Ureter (tissue), 1 donor: Measurements from ENCODE around the gene CRISPLD2. TPM values are rescaled to one million over a fixed set of nuclear protein-coding genes. Genes with fewer than 3 reads are reported as not detected.

Experiments
- DNase-seq: peaks from one replicate; pipeline ENCODE4 v3.0.0-alpha.2; 2020; ENCODE audit warnings: low spot score
- total RNA-seq: library from RNA; stranded (reverse); gene quantifications from one replicate; pipeline ENCODE4 v1.2.4, GENCODE V29; 2023
- donor health status: DM: yes; HTN: yes; CAD: no.

Gene CRISPLD2
- total RNA-seq, 1 donor from 2014 or later = 192 TPM

DNA sequence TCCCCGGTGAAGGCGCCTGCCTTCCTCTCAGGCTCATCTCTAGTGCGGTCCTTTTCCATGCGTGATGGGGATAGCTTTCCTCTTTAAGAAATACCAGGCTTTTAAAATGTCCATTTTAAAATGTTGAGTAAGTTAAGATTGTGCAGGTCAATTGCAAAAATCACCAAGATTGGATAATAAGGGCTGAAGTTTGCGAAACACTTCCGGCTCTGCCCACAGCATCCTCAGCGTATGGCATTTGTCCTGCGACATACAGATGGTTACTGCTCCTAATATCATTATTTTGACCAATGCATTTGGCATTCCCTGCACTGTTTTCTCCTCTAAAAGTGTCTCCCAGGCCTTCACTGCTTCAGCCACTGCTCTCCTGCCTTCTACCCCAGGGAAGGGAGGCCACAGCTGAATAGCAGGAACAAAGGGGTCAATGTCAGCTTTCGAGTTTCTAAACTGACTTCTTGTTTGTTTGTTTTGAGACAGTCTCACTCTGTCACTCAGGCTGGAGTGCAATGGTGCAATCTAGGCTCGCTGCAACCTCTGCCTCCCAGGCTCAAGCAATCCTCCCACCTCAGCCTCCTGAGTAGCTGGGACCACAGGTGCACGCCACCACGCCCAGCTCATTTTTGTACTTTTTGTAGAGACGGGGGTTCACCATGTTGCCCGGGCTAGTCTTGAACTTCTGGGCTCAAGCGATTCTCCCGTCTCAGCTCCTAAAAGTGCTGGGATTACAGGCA lies 91.9 kb downstream of the CRISPLD2 start:
- no peak for DNase-seq

DNA sequence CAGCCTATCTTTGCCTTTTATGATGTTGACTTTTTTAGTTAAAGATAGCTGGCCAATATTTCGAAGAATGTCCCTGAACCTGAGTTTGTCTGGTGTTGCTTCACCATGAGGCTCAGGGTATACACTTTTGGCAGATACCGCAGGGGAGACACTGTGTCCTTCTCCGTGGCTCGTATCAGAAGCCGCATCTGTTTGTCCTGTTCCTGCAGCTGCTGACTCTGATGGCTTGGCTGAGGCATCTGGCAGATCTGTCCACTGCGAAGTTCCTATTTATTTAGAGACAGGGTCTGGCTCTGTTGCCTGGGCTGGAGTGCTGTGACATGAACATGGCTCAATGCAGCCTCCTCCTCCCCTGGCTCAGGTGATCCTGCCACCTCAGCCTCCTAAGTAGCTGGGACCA lies 93.5 kb downstream of the CRISPLD2 start:
- peak; percentile 66 for DNase-seq

DNA sequence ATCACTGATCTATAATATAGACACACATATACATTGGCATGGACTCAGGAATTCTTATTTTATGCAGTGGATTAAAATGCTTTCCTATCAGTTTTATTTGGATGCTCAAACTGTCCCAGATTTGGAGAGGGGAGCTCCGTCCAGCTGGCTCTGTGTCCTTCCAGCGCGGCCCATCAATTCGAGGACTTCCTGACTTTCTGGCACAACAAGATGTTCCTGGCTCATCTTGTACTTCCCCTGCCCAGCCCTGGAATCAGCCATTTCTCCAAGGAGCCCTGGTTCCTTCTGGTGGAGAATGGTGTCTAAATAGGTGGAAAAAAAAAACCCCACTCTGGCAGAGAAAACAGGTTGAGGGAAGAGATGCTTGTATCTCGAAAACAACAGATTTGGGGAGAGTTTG lies 94.5 kb downstream of the CRISPLD2 start:
- no peak for DNase-seq

DNA sequence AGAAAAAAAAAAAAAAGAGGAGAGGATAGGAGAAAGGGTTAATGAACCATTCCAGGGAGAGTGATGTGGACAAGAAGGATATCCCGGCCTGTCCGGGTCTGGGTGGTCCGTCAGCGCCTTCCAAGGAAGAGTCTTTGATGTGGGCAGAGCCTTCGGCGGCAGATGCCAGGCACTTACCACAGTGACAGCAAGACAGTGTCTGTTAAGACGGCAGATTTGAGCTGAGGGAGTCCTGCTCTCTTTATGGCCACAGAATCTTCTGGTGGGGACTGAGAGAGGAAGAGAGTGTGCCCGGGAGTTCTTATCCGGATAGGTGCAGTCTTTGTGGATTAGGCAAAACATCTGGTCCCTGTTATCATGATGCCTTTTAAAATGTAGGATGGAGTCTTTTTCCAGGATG lies 96.4 kb downstream of the CRISPLD2 start:
- DNase-seq = no peak

DNA sequence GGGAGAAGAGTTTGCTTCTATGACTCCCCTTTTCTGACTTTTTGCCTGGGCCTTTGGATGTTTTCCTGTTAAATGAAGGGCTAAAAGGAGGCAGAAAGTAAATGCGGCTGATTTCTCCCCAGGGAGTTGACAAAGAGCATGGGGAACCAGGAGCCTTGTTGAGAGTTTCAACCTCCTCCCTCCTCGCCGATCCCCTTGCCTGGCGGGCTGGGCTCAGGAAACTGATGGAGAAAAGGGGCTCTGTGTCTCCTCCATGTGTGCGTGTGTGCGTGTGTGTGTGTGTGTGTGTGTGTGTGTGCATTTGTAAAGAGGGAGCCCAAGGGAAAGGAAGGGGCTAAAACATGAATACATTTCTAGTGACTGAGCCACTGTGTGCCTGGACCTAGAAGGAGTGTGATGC lies 97.1 kb downstream of the CRISPLD2 start:
- no peak for DNase-seq

DNA sequence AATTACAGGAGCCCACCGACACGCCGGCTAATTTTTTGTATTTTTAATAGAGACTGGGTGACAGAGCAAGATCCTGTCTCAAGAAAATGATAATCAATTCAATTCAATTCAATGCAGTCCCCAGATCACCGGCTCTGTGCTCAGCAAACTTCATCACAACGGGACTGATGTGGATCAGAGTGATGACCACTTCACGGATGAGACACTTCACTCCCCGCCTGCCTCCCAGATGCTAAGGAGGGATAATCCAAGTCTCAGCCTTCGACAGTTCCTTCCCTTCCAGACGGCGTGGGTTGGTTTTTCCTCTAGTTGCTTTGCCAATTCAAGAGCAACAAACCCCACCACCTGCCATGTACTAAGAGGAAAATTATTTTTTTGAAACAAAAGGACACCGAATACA lies 97.7 kb downstream of the CRISPLD2 start:
- no peak for DNase-seq

DNA sequence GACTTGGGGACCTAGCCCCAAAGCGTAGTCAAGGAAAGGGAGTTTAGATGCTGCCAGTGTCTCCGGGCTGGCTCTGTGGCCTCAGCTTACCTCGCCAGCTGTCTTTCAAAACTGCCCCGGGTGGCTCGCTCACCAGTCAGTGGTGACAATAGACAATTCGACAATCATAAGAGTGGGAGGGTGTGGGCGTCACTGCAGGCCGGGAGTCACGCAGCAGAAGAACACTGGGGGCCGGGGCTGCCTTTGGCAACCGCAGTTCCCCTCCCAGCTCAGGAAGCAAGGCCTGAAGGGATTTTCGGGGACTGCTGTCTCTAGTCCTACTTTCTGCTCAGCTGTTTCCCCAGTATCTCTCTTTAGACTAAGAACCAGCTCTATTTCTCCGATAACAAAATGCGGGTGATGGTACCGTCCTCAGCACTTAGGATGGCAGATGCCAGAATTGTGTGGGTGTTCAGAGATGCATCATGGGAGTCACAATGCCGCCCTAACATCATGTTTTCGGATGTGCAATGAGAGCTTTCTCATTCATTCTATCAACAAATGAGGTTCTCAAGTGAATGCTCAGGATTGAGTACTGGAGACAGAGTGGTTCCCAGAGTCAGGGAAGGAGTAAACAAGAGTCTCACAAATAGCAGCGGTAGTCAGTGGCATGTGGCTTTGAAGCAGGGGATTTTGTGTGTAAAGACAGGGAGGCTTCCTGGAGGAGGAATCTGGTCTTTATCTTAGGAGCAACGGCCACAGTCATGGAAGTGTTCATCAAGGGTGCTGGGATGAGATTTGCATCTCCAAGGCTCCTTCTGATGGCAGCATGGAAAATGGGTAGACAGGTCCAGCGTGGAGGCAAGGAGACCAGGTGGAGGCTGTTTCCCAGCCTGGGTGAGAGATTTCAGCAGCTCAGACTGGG lies 98.5 kb downstream of the CRISPLD2 start:
- no peak for DNase-seq

DNA sequence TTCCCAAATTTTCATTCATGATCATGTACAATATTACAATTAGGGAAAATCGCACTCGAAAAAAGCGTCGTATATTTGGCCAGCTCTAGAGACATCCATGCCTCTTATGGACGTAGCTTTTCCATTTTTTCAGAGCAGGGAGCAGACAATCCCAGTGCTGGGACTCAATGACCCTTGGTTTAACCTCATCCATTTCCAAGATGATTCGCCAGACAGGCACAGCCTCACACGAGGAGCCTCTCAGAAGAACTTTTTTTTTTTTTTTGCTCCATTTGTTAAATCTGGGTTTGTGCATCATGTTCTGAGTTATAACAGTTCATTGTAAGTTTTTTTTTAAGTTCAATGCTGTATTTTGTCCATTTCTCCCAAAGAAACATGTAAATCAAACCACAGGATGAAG lies 99.5 kb downstream of the CRISPLD2 start:
- DNase-seq = no peak

DNA sequence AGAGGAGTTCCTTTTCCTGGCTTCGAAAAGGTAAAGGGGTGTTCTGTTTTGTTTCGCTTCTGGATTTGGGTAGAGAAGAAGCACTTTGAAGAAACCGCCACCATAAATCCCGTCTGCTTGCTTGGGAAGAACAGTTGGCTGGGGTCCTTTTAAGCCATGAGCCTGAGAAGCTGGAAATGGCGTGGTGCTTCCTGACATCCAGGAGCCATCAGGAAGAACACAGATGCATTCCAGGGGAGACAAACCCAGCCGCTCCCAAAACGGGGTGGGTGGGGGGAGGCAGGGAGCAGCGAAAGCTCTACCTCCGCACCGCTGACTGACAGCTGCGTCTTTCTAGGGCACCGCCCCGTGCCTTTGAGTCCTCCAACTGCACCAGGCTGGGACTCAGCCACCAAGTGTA lies 99.9 kb downstream of the CRISPLD2 start:
- no peak for DNase-seq

DNA sequence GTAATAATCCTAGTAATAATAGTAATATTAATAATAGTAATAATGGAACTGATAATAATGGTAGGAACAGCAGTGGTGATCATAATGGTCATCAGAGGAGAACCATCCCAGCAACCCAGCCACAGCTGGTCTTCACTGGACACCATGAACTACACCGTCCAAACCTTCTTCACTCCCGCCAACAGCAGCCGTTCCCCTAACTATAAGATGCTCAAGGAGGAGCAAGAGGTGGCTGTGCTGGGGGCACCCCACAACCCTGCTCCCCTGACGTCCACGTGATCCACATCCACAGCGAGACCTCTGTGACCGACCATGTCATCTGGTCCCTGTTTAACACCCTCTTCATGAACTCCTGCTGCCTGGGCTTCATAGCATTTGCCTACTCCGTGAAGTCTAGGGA lies 100.5 kb downstream of the CRISPLD2 start:
- no peak for DNase-seq

DNA sequence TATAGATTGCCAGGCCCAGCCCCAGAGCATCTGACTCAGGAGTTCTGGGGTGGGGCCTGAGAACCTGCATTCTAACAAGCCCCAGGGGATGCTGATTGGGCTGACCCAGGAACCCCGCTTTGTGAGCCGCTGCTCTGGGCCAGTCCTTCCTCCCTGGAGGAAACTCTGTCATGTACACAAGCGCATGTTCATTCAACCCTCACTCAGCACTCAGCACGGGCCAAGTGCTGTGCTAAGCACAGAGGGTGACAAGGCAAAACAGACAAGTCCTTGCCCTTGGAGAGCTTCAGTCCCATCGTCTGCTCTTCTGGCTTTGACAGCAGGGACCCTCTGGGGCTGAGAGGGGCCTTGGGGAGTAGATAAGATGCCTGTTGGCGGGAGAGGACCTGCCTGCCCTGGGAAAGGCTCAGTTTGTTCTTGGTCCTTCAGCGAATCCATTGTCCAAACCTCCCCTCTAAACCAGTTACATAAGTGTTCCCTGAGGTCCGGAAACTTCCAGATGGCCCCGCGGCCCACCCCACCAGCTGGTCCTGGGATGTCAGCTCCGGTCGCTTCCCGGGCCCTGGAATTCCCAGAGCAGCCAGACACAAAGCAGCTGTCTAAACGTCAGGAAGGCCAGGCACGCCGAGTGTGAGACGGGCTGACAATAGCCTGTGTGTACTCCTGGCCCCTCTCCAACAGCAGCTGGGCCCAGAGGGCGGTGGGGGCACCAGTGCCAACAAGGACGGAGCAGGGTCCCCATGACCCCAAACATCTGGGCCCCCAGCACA lies 102.8 kb downstream of the CRISPLD2 start:
- DNase-seq = no peak

DNA sequence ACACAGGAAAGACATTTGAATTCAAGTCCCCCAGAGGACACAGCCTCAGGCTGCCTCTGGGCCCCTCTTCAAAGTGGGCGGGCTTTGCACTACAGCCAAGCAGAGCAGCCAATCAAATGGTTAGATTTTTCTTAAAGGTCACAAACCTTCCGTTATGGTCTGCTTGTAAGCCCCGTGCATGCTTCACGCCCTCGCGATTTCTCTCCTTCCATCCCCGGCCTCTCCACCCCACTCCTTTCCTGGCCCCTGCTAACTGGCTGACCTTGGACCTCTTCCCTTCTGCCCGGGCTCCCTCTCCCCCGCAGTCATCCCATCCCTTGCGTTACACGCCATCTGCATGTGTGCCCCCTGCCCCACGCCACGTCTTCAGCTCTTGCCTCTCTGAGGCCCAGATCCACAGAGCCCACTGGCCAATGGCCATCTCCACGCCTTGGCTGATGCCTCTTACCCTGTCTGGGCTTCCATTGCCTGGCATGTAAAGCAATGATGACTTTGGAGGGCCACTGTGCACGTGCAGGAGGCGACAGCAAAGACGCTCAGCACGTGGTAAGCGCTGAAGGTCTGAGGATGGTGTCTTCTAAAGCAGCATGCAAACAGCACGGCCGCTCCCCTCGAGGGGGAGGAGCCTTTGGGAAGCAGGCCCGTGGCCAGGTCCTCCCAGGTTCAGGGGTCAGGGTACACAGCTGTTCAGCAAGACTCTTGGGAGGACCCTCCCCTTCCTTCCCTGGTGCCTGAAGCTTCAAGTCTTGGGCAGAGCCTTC lies 104.7 kb downstream of the CRISPLD2 start:
- DNase-seq = no peak

DNA sequence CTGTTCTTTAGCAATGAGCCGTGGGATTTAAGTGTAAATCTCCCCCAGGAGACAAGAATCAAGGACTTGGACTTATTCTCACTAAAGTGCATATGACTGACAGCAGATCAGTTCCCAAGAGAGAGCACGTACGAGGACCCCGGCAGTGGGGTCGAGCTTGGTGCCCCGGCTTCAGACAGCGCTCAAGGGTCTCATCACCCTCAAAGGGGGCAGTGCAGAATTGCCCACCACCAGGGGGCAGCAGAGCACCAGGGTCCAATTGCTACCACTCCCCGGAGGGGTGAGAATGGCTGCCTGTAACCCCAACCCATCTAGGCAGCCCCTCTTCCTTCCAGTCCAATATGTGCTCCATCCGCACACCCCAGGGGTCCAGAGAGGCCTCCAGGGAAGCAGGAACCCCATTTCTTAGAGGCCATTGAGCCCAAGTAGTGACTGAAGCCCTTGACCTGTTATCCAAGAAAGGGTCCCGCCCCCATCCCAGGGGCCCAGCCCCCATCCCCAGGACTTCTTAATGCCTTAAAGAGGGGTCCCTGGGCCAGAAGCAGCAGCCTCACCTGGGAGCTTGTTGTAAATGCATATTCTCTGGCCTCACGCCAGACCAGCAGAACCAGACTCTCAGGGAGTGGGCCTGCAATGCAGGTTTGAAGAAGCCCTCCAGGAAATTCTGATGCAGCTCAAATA lies 105.4 kb downstream of the CRISPLD2 start:
- no peak for DNase-seq

DNA sequence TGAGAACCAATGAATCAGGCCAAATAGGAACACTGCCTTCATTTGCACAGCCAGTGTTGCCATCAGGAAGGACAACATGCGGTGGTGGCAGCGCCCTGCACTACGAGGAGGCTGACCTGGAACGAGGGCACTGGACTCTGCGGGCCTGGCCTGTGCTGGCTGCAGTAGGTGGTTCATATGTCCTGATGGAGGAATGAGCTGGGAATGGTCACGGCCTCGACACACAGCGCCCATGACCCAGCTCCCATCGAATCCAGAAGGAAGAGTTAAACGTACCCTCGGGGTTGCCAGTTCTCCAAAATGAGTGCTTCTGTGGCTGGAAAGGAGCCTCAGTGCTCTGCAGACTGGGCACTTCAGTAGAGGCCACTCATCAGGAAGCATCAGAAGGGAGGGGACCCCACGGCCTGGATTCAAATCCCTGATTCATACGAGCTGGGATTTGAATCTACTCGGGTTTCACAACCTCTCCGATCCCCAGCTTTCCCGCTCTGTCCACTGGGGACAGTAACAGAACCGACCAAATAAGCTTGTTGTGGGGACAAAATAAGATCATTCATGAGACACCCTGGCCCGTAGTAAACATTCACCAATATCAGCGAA lies 106.1 kb downstream of the CRISPLD2 start:
- no peak for DNase-seq

DNA sequence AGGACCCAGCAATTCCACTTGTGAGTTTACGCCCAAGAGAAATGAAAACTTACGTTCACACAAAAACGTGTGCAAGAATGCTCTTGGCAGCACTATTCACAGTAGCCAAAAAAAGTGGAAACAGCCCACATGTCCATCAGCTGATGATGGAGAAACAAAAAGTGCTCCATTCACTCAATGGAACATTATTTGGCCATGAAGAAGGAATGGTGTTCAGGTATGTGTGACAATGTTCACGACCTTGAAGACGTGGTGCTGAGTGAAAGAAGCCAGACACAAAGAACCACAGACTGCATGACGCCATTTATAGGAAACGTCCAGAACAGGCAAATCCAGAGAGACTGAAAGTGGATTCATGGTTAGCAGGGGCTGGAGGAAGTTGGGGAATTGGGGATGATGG lies 106.7 kb downstream of the CRISPLD2 start:
- no peak for DNase-seq

DNA sequence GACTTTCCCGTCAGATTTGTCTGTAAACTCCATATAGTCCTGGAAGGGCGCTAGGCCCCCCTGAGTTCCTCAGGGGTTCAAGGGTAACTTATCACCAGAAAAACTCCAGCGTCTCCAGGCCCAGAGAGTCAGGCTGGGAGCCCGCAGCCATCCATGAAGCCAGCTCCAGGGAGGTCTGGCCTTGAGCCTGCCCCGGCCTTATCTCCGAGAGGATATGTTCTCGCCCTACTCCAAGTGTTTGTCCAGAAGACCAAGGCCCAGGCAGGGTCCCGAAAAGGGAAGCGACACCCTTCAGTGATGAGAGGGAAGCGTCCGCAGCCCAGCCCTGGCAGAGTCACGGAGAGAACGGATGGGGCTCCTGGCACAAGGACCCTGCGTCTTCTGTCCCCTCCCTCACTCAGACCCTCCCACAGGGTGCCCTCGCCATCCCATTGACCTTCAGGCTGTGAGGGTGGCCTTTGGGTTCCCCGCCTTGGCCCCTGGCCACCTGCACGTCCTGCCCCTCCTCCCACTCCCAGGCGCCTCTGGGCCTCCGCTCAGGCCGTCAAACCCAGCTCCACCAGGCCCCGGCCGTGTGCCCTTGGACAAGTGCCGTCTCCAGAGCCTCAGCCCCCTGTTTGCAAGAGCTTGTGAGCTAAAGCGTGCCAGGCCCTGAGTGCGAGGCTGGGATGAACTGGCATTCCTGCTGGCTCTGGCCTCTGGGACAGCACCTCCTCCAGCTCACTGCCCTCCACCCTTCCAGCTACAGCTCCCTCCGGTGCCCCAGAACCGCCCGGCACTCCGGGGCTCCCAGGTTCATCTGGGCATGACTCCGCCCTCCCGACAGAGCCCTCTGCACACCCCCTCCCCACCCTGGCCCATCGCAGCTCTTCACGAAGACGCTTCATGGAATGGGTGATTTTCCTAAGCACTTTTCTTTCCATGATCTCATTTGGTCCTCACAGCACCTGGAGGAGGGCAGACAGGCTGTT lies 108.1 kb downstream of the CRISPLD2 start:
- no peak for DNase-seq

DNA sequence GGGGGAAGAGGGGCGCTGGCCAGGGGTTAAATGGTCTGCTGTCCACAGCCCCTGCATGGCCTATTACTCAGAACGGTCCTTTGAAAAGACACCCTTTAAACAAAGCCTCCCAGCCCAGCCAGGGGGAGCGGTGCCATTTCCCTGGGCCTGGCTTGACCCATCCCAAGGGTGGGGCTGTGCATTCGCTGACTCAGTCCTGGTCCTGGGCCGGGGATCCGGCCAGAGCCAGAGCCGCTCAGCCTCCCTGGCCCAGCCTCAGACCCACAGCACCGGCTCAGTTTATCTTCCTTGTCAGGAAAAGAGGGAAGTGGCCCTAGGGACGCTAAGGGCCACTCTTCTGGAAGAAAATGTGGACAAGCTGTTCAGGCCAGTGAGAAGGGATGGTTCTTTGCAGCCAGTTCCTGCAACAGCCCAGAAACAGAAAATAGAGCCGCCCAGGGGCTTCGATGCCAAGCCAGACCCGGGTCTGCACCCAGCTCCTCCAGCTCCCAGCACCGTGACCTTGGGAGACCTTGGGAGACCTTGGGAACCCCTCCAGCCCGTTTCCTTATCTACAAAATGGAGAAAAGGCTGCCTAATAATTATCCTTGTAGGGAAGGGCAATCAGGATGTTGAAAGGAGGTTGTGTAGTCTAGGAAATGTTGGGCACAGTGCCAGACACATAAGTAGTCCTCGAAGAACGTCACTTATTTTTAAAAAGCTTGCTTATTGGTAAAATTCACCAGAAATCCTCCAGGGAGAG lies 109.1 kb downstream of the CRISPLD2 start:
- peak; percentile 77 for DNase-seq

DNA sequence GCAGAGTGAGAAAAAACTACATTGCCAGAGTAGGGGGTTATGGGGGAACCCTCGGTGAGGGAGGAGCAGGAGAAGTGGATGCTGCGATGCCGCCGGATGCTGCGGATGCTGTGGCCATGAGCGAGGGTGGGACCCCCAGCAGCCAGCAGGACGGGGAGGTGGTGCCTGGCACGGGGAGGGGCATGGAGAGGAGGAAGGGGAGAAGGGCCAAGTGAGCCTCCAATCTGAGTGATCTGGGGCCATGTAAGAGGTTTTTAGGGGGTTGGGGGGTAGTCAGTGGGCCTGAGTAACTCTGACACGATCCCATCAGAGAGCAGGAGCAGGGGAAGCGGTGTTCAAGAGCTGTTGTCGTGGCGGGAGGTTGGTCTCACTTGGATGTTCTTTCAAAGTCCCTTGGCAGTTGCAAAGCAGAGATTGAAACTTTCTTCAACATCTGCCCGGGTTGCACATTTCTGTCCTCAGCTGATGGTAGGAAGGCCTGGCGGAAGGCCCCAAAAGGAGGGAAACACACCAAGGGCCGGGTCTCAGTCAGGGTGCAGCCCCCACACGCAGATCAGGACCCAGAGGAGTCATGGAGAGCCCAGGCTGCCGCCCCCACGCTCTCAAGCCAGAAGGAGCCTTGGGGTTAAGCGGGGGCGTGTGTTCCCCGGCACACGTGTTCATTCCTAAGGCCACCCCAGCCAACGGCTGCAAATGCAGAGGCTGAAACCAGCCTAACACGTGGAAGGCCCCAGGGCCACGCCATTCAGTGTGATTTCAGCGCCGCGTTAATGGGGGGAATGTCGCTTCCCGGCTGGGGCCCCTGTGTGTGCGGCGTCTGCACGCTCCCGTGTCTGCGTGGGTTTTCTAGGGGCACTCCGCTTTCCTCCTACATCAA lies 109.9 kb downstream of the CRISPLD2 start:
- DNase-seq = no peak
